ENCODE results near the gene ELOVL3. TPM values are rescaled to one million over a fixed set of nuclear protein-coding genes. Genes with fewer than 3 reads are reported as not detected.

The ELOVL3 gene
- total RNA-seq, 1 donor from 2014 or later = not detected

GRCh38 chr10:102220612-102221011, 5.5 kb upstream of the ELOVL3 start:
- H3K36me3 Mint-ChIP-seq (ENCODE audit: insufficient read depth) = no peaks in the 10 kb centered on the region
- H3K27ac Mint-ChIP-seq = no peak overlapping the region
- no peak for TF ChIP-seq CTCF (IDR thresholded peaks at IDR 0.05; ENCODE audit: unreplicated experiment)
- H3K4me1 Mint-ChIP-seq (ENCODE audit: low read depth) = peaks cover 2% of the 10 kb centered on the region
- H3K27me3 Mint-ChIP-seq = peaks cover 32% of the 10 kb centered on the region
- no peak for DNase-seq (ENCODE audit: low spot score, unreplicated experiment)
- H3K4me3 Mint-ChIP-seq (ENCODE audit: low read depth) = no peak overlapping the region
- no peaks in the 10 kb centered on the region for H3K9me3 Mint-ChIP-seq (ENCODE audit: low read depth)

- peaks cover 51% of the 10 kb centered on the region for H3K27me3 Mint-ChIP-seq
- no peak for DNase-seq (ENCODE audit: low spot score, unreplicated experiment)
- no peak overlapping the region for H3K27ac Mint-ChIP-seq
- no peaks in the 10 kb centered on the region for H3K36me3 Mint-ChIP-seq (ENCODE audit: insufficient read depth)
- H3K4me3 Mint-ChIP-seq (ENCODE audit: low read depth) = no peak overlapping the region
- H3K4me1 Mint-ChIP-seq (ENCODE audit: low read depth) = peaks cover 2% of the 10 kb centered on the region
- TF ChIP-seq CTCF (IDR thresholded peaks at IDR 0.05; ENCODE audit: unreplicated experiment) = no peak
- no peaks in the 10 kb centered on the region for H3K9me3 Mint-ChIP-seq (ENCODE audit: low read depth)
Observed at GRCh38 chr10:102222797-102223196, 3.3 kb upstream of the ELOVL3 start.

- Mint-ChIP-seq H3K4me1 (ENCODE audit: low read depth) (peaks cover 2% of the 10 kb centered on the region), H3K36me3 (ENCODE audit: insufficient read depth) (no peaks in the 10 kb centered on the region), H3K27ac (no peak overlapping the region), H3K4me3 (ENCODE audit: low read depth) (peak overlapping the region; percentile 22), H3K27me3 (peaks cover 67% of the 10 kb centered on the region), H3K9me3 (ENCODE audit: low read depth) (no peaks in the 10 kb centered on the region)
- no peak for DNase-seq (ENCODE audit: low spot score, unreplicated experiment)
- no peak for TF ChIP-seq CTCF (IDR thresholded peaks at IDR 0.05; ENCODE audit: unreplicated experiment)
Observed at GRCh38 chr10:102226542-102226870, 407 bp downstream of the ELOVL3 start.

- TF ChIP-seq CTCF (IDR thresholded peaks at IDR 0.05; ENCODE audit: unreplicated experiment) = no peak
- no peak overlapping the region for H3K4me3 Mint-ChIP-seq (ENCODE audit: low read depth)
- DNase-seq (ENCODE audit: low spot score, unreplicated experiment) = no peak
- no peaks in the 10 kb centered on the region for H3K36me3 Mint-ChIP-seq (ENCODE audit: insufficient read depth)
- no peaks in the 10 kb centered on the region for H3K9me3 Mint-ChIP-seq (ENCODE audit: low read depth)
- H3K4me1 Mint-ChIP-seq (ENCODE audit: low read depth) = peaks cover 2% of the 10 kb centered on the region
- H3K27me3 Mint-ChIP-seq = peaks cover 70% of the 10 kb centered on the region
- H3K27ac Mint-ChIP-seq = no peak overlapping the region
Observed at GRCh38 chr10:102227050-102227449, 951 bp downstream of the ELOVL3 start.

GRCh38 chr10:102229810-102230263, 3.7 kb downstream of the ELOVL3 start:
- Mint-ChIP-seq H3K9me3 (ENCODE audit: low read depth) (no peaks in the 10 kb centered on the region), H3K27ac (peak overlapping the region; percentile 29), H3K36me3 (ENCODE audit: insufficient read depth) (no peaks in the 10 kb centered on the region), H3K4me1 (ENCODE audit: low read depth) (peaks cover 2% of the 10 kb centered on the region), H3K27me3 (peaks cover 84% of the 10 kb centered on the region), H3K4me3 (ENCODE audit: low read depth) (peak overlapping the region; percentile 61)
- peak; percentile 85 for DNase-seq (ENCODE audit: low spot score, unreplicated experiment)
- peak; percentile 95 for TF ChIP-seq CTCF (IDR thresholded peaks at IDR 0.05; ENCODE audit: unreplicated experiment)
